ENCODE measurements around the gene FNDC11. TPM values are rescaled to one million over a fixed set of nuclear protein-coding genes. Genes with fewer than 3 reads are reported as not detected.

Gene FNDC11
- total RNA-seq, 1 experiment from 2014 or later, result 2.5 TPM

- Histone ChIP-seq H3K9me3 (ENCODE audit: control insufficient read depth, low read depth, low read length) (no peaks in the 10 kb centered on the region), H3K4ac (ENCODE audit: low read depth, low read length) (no peak overlapping the region), H3K23me2 (ENCODE audit: insufficient read length, low read depth, low read length, poor library complexity, severe bottlenecking) (no peaks in the 10 kb centered on the region), H3K9ac (ENCODE audit: extremely low read depth, insufficient read length, low read length) (no peak overlapping the region), H2BK5ac (ENCODE audit: insufficient read length, low read length) (no peak overlapping the region), H2BK20ac (ENCODE audit: low read depth, low read length, poor library complexity, severe bottlenecking) (no peak overlapping the region), H3K56ac (ENCODE audit: insufficient read length, low read depth, low read length) (no peak overlapping the region), H2BK12ac (ENCODE audit: insufficient read length, low read depth, low read length) (no peak overlapping the region), H4K8ac (replicated peaks; ENCODE audit: insufficient read length, low read depth, low read length) (no peak overlapping the region), H3K79me1 (ENCODE audit: insufficient read depth, low read depth, low read length, poor library complexity, severe bottlenecking) (no peaks in the 10 kb centered on the region), H3K14ac (ENCODE audit: insufficient read depth, low read length) (no peak overlapping the region), H4K91ac (ENCODE audit: insufficient read length, low read depth, low read length) (no peak overlapping the region), H3K27ac (ENCODE audit: insufficient read length, low read depth, low read length) (no peak overlapping the region), H4K20me1 (ENCODE audit: control insufficient read depth, insufficient read depth, insufficient read length) (peaks cover 5% of the 10 kb centered on the region), H3K4me2 (ENCODE audit: insufficient read depth, insufficient read length, low read length) (no peak overlapping the region), H3K4me1 (ENCODE audit: insufficient read depth, low read length) (no peaks in the 10 kb centered on the region), H3T11ph (ENCODE audit: low read length) (no peak overlapping the region), H3K79me2 (ENCODE audit: insufficient read depth, low read length) (no peaks in the 10 kb centered on the region), H3K27me3 (ENCODE audit: insufficient read depth, low read length) (no peaks in the 10 kb centered on the region), H2BK15ac (ENCODE audit: low read depth, low read length) (no peak overlapping the region), H2AFZ (ENCODE audit: low read length) (no peak overlapping the region), H3K23ac (ENCODE audit: insufficient read length, low read depth, low read length) (no peak overlapping the region), H4K5ac (ENCODE audit: insufficient read length, low read depth, low read length) (no peak overlapping the region), H2BK120ac (ENCODE audit: low read depth, low read length, poor library complexity, severe bottlenecking) (no peak overlapping the region), H3K18ac (ENCODE audit: insufficient read length, low read depth, low read length) (no peak overlapping the region), H2AK5ac (ENCODE audit: insufficient read length, low read length) (no peak overlapping the region)
- TF ChIP-seq CTCF (conservative IDR thresholded peaks at IDR 0.05), result no peak
- Mint-ChIP-seq H3K36me3 (ENCODE audit: insufficient read depth in 1 of 3, low read depth in 3 of 3) (no peaks in the 10 kb centered on the region), H3K27ac (no peak overlapping the region), H3K27me3 (ENCODE audit: low read depth) (no peaks in the 10 kb centered on the region), H3K9me3 (no peaks in the 10 kb centered on the region), H3K4me1 (peaks cover 3 to 8% of the 10 kb centered on the region in 2 experiments; a peak in 3 of 4 replicates), H3K4me3 (no peak overlapping the region)
- DNase-seq, result no peak
- no CpG with 5 or more reads among the region's 24 CpGs for WGBS (ENCODE audit: extremely low coverage, insufficient read length, low lambda C conversion rate)
Observed at GRCh38 chr20:63532449-63532971, 21.4 kb upstream of the FNDC11 start.
